HG02759 (cell line): ENCODE data around the gene NADK.
"Not testable (repeated sequence)": the region's sequence is repeated elsewhere in the genome, so short reads cannot be mapped to it uniquely, and the experiment has no call there.

Experiments
- ATAC-seq: cut with Tn5 transposase; IDR thresholded peaks from one replicate; pipeline ENCODE4 v1.9.1; 2021; ENCODE audit warnings: mild to moderate bottlenecking, moderate library complexity; ENCODE audit not compliant: unreplicated experiment

Gene NADK

GRCh38 chr1:1707897-1708296 lies 70.4 kb downstream of the NADK start:
- not testable (repeated sequence) for ATAC-seq

- not testable (repeated sequence) for ATAC-seq
Observed at GRCh38 chr1:1707241-1707640, 71.0 kb downstream of the NADK start.

- ATAC-seq, result not testable (repeated sequence)
Observed at GRCh38 chr1:1705623-1706022, 72.6 kb downstream of the NADK start.

- ATAC-seq, result not testable (repeated sequence)
Observed at GRCh38 chr1:1704284-1704957, 73.8 kb downstream of the NADK start.

- no peak for ATAC-seq
Observed at GRCh38 chr1:1703796-1704195, 74.5 kb downstream of the NADK start.

- not testable (repeated sequence) for ATAC-seq
Observed at GRCh38 chr1:1702506-1702905, 75.8 kb downstream of the NADK start.
